Liver (tissue), 9 donors: ENCODE data around the gene ANKRD16. TPM values are rescaled to one million over a fixed set of nuclear protein-coding genes. Genes with fewer than 3 reads are reported as not detected.

ENCODE experiments used
- DNase-seq: peaks from one replicate; pipeline ENCODE4 v3.0.0-alpha.2; 2017; ENCODE audit warnings: low spot score
- H3K27ac ChIP-seq, 2 donors: one replicate each; pipeline ENCODE4 v1.7.0; 2013; ENCODE audit warnings: inconsistent platforms in 2 of 2, low read length in 2 of 2, control low read depth in 1 of 2, low read depth in 1 of 2, mild to moderate bottlenecking in 1 of 2
- H3K27me3 ChIP-seq, 4 donors: one replicate each; pipeline versions ENCODE4 v1.6.1 to v1.7.0; 2013; ENCODE audit warnings: low read length in 3 of 4, inconsistent platforms in 1 of 4, mild to moderate bottlenecking in 1 of 4, moderate library complexity in 1 of 4; ENCODE audit not compliant: control insufficient read depth in 4 of 4, insufficient read depth in 4 of 4
- H3K36me3 ChIP-seq, 4 donors: one replicate each; pipeline versions ENCODE4 v1.6.1 to v1.7.0; 2013; ENCODE audit warnings: low read length in 3 of 4, mild to moderate bottlenecking in 3 of 4, low read depth in 1 of 4, moderate library complexity in 1 of 4; ENCODE audit not compliant: control insufficient read depth in 4 of 4, insufficient read depth in 3 of 4
- H3K4me1 ChIP-seq, 4 donors: one replicate each; pipeline versions ENCODE4 v1.6.1 to v1.7.0; 2013; ENCODE audit warnings: low read length in 3 of 4, mild to moderate bottlenecking in 3 of 4, moderate library complexity in 1 of 4; ENCODE audit not compliant: control insufficient read depth in 4 of 4, insufficient read depth in 4 of 4
- H3K4me3 ChIP-seq, 3 donors: one replicate each; pipeline versions ENCODE4 v1.6.1 to v1.7.0; 2013; ENCODE audit warnings: low read length in 3 of 3, control low read depth in 1 of 3, low read depth in 1 of 3, mild to moderate bottlenecking in 1 of 3
- H3K9ac ChIP-seq, 2 donors: one replicate each; pipeline ENCODE4 v1.7.0; 2013; ENCODE audit warnings: low read length in 2 of 2, mild to moderate bottlenecking in 2 of 2, moderate library complexity in 2 of 2, control low read depth in 1 of 2, low read depth in 1 of 2
- H3K9me3 ChIP-seq, 4 donors: one replicate each; pipeline versions ENCODE4 v1.6.1 to v1.7.0; 2013; ENCODE audit warnings: low read length in 3 of 4; ENCODE audit not compliant: control insufficient read depth in 4 of 4
- EGR1 ChIP-seq, 2 donors: IDR thresholded peaks; 2 replicates each; pipeline ENCODE4 v1.6.1; 2016 to 2018; ENCODE audit warnings: antibody characterized with exemption in 2 of 2, low read depth in 2 of 2
- FOXA2 ChIP-seq: IDR thresholded peaks from 2 replicates; pipeline ENCODE4 v1.6.1; 2016; ENCODE audit warnings: antibody characterized with exemption
- GABPA ChIP-seq, 2 donors: IDR thresholded peaks in 1 of 2; conservative IDR thresholded peaks in 1 of 2; 2 replicates each; pipeline ENCODE4 v1.6.1; 2016; ENCODE audit warnings: antibody characterized with exemption in 2 of 2, mild to moderate bottlenecking in 1 of 2, moderate library complexity in 1 of 2
- HNF4A ChIP-seq, 2 donors: conservative IDR thresholded peaks; 2 replicates each; pipeline ENCODE4 v1.6.1; 2016; ENCODE audit warnings: antibody characterized with exemption in 2 of 2, mild to moderate bottlenecking in 2 of 2
- HNF4G ChIP-seq: IDR thresholded peaks from 2 replicates; pipeline ENCODE4 v1.6.1; 2016; ENCODE audit warnings: antibody characterized with exemption
- JUND ChIP-seq, 2 donors: IDR thresholded peaks; 2 replicates each; pipeline ENCODE4 v1.6.1; 2016; ENCODE audit warnings: antibody characterized with exemption in 2 of 2
- NR2F2 ChIP-seq: IDR thresholded peaks from 2 replicates; pipeline ENCODE4 v1.6.1; 2016; ENCODE audit warnings: antibody characterized with exemption
- RAD21 ChIP-seq, 2 donors: IDR thresholded peaks; 2 replicates each; pipeline ENCODE4 v1.6.1; 2016; ENCODE audit warnings: antibody characterized with exemption in 2 of 2, mild to moderate bottlenecking in 2 of 2
- RXRA ChIP-seq, 2 donors: IDR thresholded peaks; 2 replicates each; pipeline ENCODE4 v1.6.1; 2017 to 2018; ENCODE audit warnings: antibody characterized with exemption in 2 of 2, mild to moderate bottlenecking in 1 of 2
- SP1 ChIP-seq: IDR thresholded peaks from 2 replicates; pipeline ENCODE4 v1.6.1; 2018; ENCODE audit warnings: antibody characterized with exemption, mild to moderate bottlenecking
- TAF1 ChIP-seq: conservative IDR thresholded peaks from 2 replicates; pipeline ENCODE4 v1.6.1; 2016; ENCODE audit warnings: antibody characterized with exemption, mild to moderate bottlenecking
- WGBS: extraction: QIAGEN DNeasy Blood & Tissue Kit; methylation state at CpG from one replicate; pipeline ENCODE4 v1.1.7; 2013; 5-methylcytosine and 5-hydroxymethylcytosine counted together
- polyA plus RNA-seq, 2 donors: library from polyadenylated mRNA; stranded (reverse) in 1 of 2; unstranded in 1 of 2; fragments of 200-250 nt in 1 of 2; fragments of >200 nt in 1 of 2; fragmentation: Nextera tagmentation in 1 of 2; extraction: Ambion mirVana in 1 of 2; gene quantifications; one replicate each; pipeline versions ENCODE4 v1.2.1 to v1.2.3, GENCODE V29; 2013 to 2015
- total RNA-seq, 2 donors: library from RNA; depleted of rRNA; stranded (reverse); fragments of >200 nt; gene quantifications; one replicate each; pipeline ENCODE4 v1.2.3, GENCODE V29; 2014
- TF ChIP-seq, protein P1 (sequence below): IDR thresholded peaks from 2 replicates; pipeline ENCODE4 v1.6.1; 2016; ENCODE audit warnings: antibody characterized with exemption, mild to moderate bottlenecking
- TF ChIP-seq, protein P2 (sequence below): IDR thresholded peaks from 2 replicates; pipeline ENCODE4 v1.6.1; 2016; ENCODE audit warnings: antibody characterized with exemption
- TF ChIP-seq, protein P3 (sequence below): IDR thresholded peaks from 2 replicates; pipeline ENCODE4 v1.6.1; 2016; ENCODE audit warnings: antibody characterized with exemption
- TF ChIP-seq, protein P4 (sequence below): fragments of 150-350 bp; IDR thresholded peaks from 2 replicates; pipeline ENCODE4 v1.5.1; 2017; ENCODE audit warnings: improper control_type of control experiment, low read depth, low read length; ENCODE audit not compliant: missing input control
- TF ChIP-seq, protein P5 (sequence below): IDR thresholded peaks from 2 replicates; pipeline ENCODE4 v1.6.1; 2016; ENCODE audit warnings: antibody characterized with exemption
- donor health status: healthy.
- donor health status: healthy.
- donor health status: healthy.
- donor health status: healthy.
- donor health status: healthy.

Gene ANKRD16
- total and polyA plus RNA-seq, 4 donors, result 1.1 to 3.6 (median 2.3) TPM

DNA sequence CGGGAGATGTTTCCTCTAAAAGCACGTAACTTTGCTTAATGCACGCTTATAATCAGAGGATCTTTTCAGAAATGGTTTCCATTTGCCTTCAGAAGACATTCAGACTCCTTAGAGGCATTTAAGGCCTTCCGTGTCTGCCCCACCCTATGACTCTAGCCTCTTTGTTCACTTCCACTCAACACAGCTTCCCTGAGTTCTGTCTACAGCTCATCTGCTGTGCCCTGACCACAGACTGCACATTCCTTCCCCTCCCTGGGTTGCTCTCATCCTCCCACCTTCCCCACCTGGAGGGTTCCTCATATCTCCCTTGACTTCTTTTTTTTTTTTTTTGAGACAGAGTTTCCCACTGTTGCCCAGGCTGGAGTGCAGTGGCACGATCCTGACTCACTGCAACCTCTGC is 17.0 kb upstream of the ANKRD16 start:
- peaks cover 15 to 39% (median 33%) of the 10 kb centered on the region in 4 donors for H3K36me3 ChIP-seq
- no peak overlapping the region for H3K4me3 ChIP-seq
- H3K4me1 ChIP-seq, result peaks cover 0 to 4% (median 3%) of the 10 kb centered on the region in 4 donors
- H3K27me3 ChIP-seq, result no peaks in the 10 kb centered on the region
- no peak for DNase-seq
- TF ChIP-seq RXRA (IDR thresholded peaks at IDR 0.05) (no peak), GABPA (IDR thresholded peaks at IDR 0.05 in 1 of 2, conservative IDR thresholded peaks at IDR 0.05 in 1 of 2) (no peak), EGR1 (IDR thresholded peaks at IDR 0.05; ENCODE audit: low read depth in 2 of 2) (no peak), FOXA2 (no peak), RAD21 (IDR thresholded peaks at IDR 0.05) (no peak)
- TF ChIP-seq, protein P1, sequence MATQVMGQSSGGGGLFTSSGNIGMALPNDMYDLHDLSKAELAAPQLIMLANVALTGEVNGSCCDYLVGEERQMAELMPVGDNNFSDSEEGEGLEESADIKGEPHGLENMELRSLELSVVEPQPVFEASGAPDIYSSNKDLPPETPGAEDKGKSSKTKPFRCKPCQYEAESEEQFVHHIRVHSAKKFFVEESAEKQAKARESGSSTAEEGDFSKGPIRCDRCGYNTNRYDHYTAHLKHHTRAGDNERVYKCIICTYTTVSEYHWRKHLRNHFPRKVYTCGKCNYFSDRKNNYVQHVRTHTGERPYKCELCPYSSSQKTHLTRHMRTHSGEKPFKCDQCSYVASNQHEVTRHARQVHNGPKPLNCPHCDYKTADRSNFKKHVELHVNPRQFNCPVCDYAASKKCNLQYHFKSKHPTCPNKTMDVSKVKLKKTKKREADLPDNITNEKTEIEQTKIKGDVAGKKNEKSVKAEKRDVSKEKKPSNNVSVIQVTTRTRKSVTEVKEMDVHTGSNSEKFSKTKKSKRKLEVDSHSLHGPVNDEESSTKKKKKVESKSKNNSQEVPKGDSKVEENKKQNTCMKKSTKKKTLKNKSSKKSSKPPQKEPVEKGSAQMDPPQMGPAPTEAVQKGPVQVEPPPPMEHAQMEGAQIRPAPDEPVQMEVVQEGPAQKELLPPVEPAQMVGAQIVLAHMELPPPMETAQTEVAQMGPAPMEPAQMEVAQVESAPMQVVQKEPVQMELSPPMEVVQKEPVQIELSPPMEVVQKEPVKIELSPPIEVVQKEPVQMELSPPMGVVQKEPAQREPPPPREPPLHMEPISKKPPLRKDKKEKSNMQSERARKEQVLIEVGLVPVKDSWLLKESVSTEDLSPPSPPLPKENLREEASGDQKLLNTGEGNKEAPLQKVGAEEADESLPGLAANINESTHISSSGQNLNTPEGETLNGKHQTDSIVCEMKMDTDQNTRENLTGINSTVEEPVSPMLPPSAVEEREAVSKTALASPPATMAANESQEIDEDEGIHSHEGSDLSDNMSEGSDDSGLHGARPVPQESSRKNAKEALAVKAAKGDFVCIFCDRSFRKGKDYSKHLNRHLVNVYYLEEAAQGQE, result no peak
- TF ChIP-seq, protein P2, sequence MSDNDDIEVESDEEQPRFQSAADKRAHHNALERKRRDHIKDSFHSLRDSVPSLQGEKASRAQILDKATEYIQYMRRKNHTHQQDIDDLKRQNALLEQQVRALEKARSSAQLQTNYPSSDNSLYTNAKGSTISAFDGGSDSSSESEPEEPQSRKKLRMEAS, result no peak
- TF ChIP-seq, protein P3, sequence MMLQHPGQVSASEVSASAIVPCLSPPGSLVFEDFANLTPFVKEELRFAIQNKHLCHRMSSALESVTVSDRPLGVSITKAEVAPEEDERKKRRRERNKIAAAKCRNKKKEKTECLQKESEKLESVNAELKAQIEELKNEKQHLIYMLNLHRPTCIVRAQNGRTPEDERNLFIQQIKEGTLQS, result no peak
- peak overlapping the region in 1 of 2 donors; percentile 27 for H3K27ac ChIP-seq
- no peak overlapping the region for H3K9ac ChIP-seq
- no peaks in the 10 kb centered on the region for H3K9me3 ChIP-seq
- WGBS, result 79% methylated on average over 5 of the region's 5 CpGs

DNA sequence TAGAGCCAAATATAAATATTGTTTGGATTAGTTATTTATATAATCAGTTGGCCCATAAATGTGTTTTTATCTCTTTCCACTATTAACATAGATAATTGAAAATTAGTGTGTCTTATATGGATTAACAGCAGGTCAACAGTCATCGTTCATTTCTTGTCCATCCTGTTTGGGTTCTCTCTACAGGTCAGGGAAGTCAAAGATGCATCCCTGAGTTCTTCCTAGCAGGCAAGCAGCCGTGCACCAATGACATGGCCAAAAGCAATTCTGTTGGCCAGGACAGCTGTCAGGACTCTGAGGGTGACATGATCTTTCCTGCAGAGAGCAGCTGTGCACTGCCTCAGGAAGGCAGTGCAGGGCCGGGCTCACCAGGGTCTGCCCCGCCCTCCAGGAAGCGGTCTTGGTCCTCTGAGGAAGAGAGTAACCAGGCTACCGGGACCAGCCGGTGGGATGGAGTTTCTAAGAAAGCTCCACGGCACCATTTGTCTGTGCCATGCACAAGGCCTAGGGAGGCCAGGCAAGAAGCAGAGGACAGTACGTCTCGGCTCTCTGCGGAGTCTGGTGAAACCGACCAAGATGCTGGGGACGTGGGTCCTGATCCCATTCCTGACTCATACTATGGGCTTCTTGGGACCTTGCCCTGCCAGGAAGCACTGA is 16.3 kb upstream of the ANKRD16 start:
- Histone ChIP-seq H3K27me3 (no peaks in the 10 kb centered on the region), H3K36me3 (peaks cover 9 to 35% (median 26%) of the 10 kb centered on the region in 4 donors), H3K9ac (no peak overlapping the region), H3K9me3 (no peaks in the 10 kb centered on the region), H3K4me3 (no peak overlapping the region), H3K4me1 (peaks cover 0 to 4% (median 3%) of the 10 kb centered on the region in 4 donors), H3K27ac (peak overlapping the region in 1 of 2 donors; percentile 27)
- no peak for TF ChIP-seq TAF1
- peak in 1 of 2 donors; percentile 1 for TF ChIP-seq RAD21 (IDR thresholded peaks at IDR 0.05)
- no peak for TF ChIP-seq FOXA2
- TF ChIP-seq, protein P4, sequence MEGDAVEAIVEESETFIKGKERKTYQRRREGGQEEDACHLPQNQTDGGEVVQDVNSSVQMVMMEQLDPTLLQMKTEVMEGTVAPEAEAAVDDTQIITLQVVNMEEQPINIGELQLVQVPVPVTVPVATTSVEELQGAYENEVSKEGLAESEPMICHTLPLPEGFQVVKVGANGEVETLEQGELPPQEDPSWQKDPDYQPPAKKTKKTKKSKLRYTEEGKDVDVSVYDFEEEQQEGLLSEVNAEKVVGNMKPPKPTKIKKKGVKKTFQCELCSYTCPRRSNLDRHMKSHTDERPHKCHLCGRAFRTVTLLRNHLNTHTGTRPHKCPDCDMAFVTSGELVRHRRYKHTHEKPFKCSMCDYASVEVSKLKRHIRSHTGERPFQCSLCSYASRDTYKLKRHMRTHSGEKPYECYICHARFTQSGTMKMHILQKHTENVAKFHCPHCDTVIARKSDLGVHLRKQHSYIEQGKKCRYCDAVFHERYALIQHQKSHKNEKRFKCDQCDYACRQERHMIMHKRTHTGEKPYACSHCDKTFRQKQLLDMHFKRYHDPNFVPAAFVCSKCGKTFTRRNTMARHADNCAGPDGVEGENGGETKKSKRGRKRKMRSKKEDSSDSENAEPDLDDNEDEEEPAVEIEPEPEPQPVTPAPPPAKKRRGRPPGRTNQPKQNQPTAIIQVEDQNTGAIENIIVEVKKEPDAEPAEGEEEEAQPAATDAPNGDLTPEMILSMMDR, result no peak
- TF ChIP-seq, protein P3, result no peak
- TF ChIP-seq, protein P5, sequence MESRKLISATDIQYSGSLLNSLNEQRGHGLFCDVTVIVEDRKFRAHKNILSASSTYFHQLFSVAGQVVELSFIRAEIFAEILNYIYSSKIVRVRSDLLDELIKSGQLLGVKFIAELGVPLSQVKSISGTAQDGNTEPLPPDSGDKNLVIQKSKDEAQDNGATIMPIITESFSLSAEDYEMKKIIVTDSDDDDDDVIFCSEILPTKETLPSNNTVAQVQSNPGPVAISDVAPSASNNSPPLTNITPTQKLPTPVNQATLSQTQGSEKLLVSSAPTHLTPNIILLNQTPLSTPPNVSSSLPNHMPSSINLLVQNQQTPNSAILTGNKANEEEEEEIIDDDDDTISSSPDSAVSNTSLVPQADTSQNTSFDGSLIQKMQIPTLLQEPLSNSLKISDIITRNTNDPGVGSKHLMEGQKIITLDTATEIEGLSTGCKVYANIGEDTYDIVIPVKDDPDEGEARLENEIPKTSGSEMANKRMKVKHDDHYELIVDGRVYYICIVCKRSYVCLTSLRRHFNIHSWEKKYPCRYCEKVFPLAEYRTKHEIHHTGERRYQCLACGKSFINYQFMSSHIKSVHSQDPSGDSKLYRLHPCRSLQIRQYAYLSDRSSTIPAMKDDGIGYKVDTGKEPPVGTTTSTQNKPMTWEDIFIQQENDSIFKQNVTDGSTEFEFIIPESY, result no peak
- TF ChIP-seq SP1, result no peak
- no peak for TF ChIP-seq JUND (IDR thresholded peaks at IDR 0.05)
- TF ChIP-seq EGR1 (IDR thresholded peaks at IDR 0.05; ENCODE audit: low read depth in 2 of 2), result no peak
- no peak for TF ChIP-seq HNF4A (conservative IDR thresholded peaks at IDR 0.05)
- TF ChIP-seq, protein P1, result no peak
- TF ChIP-seq RXRA (IDR thresholded peaks at IDR 0.05), result peak in 1 of 2 donors; percentile 15
- peak; percentile 94 for TF ChIP-seq NR2F2
- no peak for TF ChIP-seq HNF4G
- no peak for DNase-seq
- 83% methylated on average over 13 of the region's 13 CpGs for WGBS
